Measurements from ENCODE around the gene SPEG.

The SPEG gene

GRCh38 chr2:219421323-219421722, 13.3 kb upstream of the SPEG start:
- FAIRE-seq: no peak

GRCh38 chr2:219422952-219423534, 11.6 kb upstream of the SPEG start:
- no peak for TF ChIP-seq POU2F2 (IDR thresholded peaks at IDR 0.05; ENCODE audit: low read depth, low read length)
- no peak for TF ChIP-seq POLR2AphosphoS5 (IDR thresholded peaks at IDR 0.05; ENCODE audit: low read depth, low read length)
- no peak for TF ChIP-seq POLR2A (IDR thresholded peaks at IDR 0.05; ENCODE audit: low read depth, low read length)
- TF ChIP-seq TAF1 (IDR thresholded peaks at IDR 0.05; ENCODE audit: low read depth, low read length): no peak
- TF ChIP-seq PAX5 (IDR thresholded peaks at IDR 0.05; ENCODE audit: insufficient read depth, low read length, severe bottlenecking): no peak
- no peak for TF ChIP-seq SPI1 (IDR thresholded peaks at IDR 0.05; ENCODE audit: low read depth, low read length)
- DNase-seq (ENCODE audit: insufficient read length, low spot score) (no peak), FAIRE-seq (no peak)

More at GRCh38 chr2:219421323-219421722, 13.3 kb upstream of the SPEG start:
- no peak for DNase-seq (ENCODE audit: insufficient read length, low spot score)
- TF ChIP-seq PAX5 (IDR thresholded peaks at IDR 0.05; ENCODE audit: insufficient read depth, low read length, severe bottlenecking) (no peak), POLR2AphosphoS5 (IDR thresholded peaks at IDR 0.05; ENCODE audit: low read depth, low read length) (no peak)

GRCh38 chr2:219423652-219424377, 10.8 kb upstream of the SPEG start:
- DNase-seq (ENCODE audit: insufficient read length, low spot score) (no peak), FAIRE-seq (no peak)
- TF ChIP-seq TAF1 (IDR thresholded peaks at IDR 0.05; ENCODE audit: low read depth, low read length) (no peak), PAX5 (IDR thresholded peaks at IDR 0.05; ENCODE audit: insufficient read depth, low read length, severe bottlenecking) (no peak), POLR2AphosphoS5 (IDR thresholded peaks at IDR 0.05; ENCODE audit: low read depth, low read length) (no peak), POLR2A (IDR thresholded peaks at IDR 0.05; ENCODE audit: low read depth, low read length) (no peak), SPI1 (IDR thresholded peaks at IDR 0.05; ENCODE audit: low read depth, low read length) (no peak), POU2F2 (IDR thresholded peaks at IDR 0.05; ENCODE audit: low read depth, low read length) (no peak)

- FAIRE-seq (no peak), DNase-seq (ENCODE audit: insufficient read length, low spot score) (no peak)
- TF ChIP-seq POU2F2 (IDR thresholded peaks at IDR 0.05; ENCODE audit: low read depth, low read length) (no peak), PAX5 (IDR thresholded peaks at IDR 0.05; ENCODE audit: insufficient read depth, low read length, severe bottlenecking) (no peak), SPI1 (IDR thresholded peaks at IDR 0.05; ENCODE audit: low read depth, low read length) (no peak), TAF1 (IDR thresholded peaks at IDR 0.05; ENCODE audit: low read depth, low read length) (no peak), POLR2AphosphoS5 (IDR thresholded peaks at IDR 0.05; ENCODE audit: low read depth, low read length) (no peak), POLR2A (IDR thresholded peaks at IDR 0.05; ENCODE audit: low read depth, low read length) (no peak)
Observed at GRCh38 chr2:219425238-219426067, 9.2 kb upstream of the SPEG start.

GRCh38 chr2:219426068-219426443, 8.6 kb upstream of the SPEG start:
- TF ChIP-seq POLR2A (IDR thresholded peaks at IDR 0.05; ENCODE audit: low read depth, low read length) (no peak), POU2F2 (IDR thresholded peaks at IDR 0.05; ENCODE audit: low read depth, low read length) (no peak), TAF1 (IDR thresholded peaks at IDR 0.05; ENCODE audit: low read depth, low read length) (no peak), PAX5 (IDR thresholded peaks at IDR 0.05; ENCODE audit: insufficient read depth, low read length, severe bottlenecking) (no peak), POLR2AphosphoS5 (IDR thresholded peaks at IDR 0.05; ENCODE audit: low read depth, low read length) (no peak), SPI1 (IDR thresholded peaks at IDR 0.05; ENCODE audit: low read depth, low read length) (no peak)
- no peak for FAIRE-seq
- DNase-seq (ENCODE audit: insufficient read length, low spot score): no peak

- DNase-seq (ENCODE audit: insufficient read length, low spot score) (no peak), FAIRE-seq (no peak)
- TF ChIP-seq POLR2AphosphoS5 (IDR thresholded peaks at IDR 0.05; ENCODE audit: low read depth, low read length): no peak
- TF ChIP-seq SPI1 (IDR thresholded peaks at IDR 0.05; ENCODE audit: low read depth, low read length): no peak
- no peak for TF ChIP-seq PAX5 (IDR thresholded peaks at IDR 0.05; ENCODE audit: insufficient read depth, low read length, severe bottlenecking)
- TF ChIP-seq TAF1 (IDR thresholded peaks at IDR 0.05; ENCODE audit: low read depth, low read length): no peak
- TF ChIP-seq POLR2A (IDR thresholded peaks at IDR 0.05; ENCODE audit: low read depth, low read length): no peak
Observed at GRCh38 chr2:219426534-219427136, 8.0 kb upstream of the SPEG start.

- FAIRE-seq (no peak), DNase-seq (ENCODE audit: insufficient read length, low spot score) (no peak)
- TF ChIP-seq TAF1 (IDR thresholded peaks at IDR 0.05; ENCODE audit: low read depth, low read length): no peak
- TF ChIP-seq PAX5 (IDR thresholded peaks at IDR 0.05; ENCODE audit: insufficient read depth, low read length, severe bottlenecking): no peak
- no peak for TF ChIP-seq POLR2A (IDR thresholded peaks at IDR 0.05; ENCODE audit: low read depth, low read length)
- TF ChIP-seq POLR2AphosphoS5 (IDR thresholded peaks at IDR 0.05; ENCODE audit: low read depth, low read length): no peak
- TF ChIP-seq POU2F2 (IDR thresholded peaks at IDR 0.05; ENCODE audit: low read depth, low read length): no peak
- TF ChIP-seq SPI1 (IDR thresholded peaks at IDR 0.05; ENCODE audit: low read depth, low read length): no peak
Observed at GRCh38 chr2:219428469-219428868, 6.2 kb upstream of the SPEG start.

GRCh38 chr2:219429958-219430606, 4.6 kb upstream of the SPEG start:
- TF ChIP-seq SPI1 (IDR thresholded peaks at IDR 0.05; ENCODE audit: low read depth, low read length) (no peak), TAF1 (IDR thresholded peaks at IDR 0.05; ENCODE audit: low read depth, low read length) (no peak), POLR2AphosphoS5 (IDR thresholded peaks at IDR 0.05; ENCODE audit: low read depth, low read length) (no peak), POU2F2 (IDR thresholded peaks at IDR 0.05; ENCODE audit: low read depth, low read length) (no peak), PAX5 (IDR thresholded peaks at IDR 0.05; ENCODE audit: insufficient read depth, low read length, severe bottlenecking) (no peak), POLR2A (IDR thresholded peaks at IDR 0.05; ENCODE audit: low read depth, low read length) (no peak)
- no peak for DNase-seq (ENCODE audit: insufficient read length, low spot score)
- no peak for FAIRE-seq
